Fibroblast of lung (primary cell): ENCODE results near the gene NDUFV1. TPM values are rescaled to one million over a fixed set of nuclear protein-coding genes. Genes with fewer than 3 reads are reported as not detected.
"Not testable (repeated sequence)": the region's sequence is repeated elsewhere in the genome, so short reads cannot be mapped to it uniquely, and the experiment has no call there.

Source experiments
- DNase-seq, 2 donors: peaks; one replicate each; pipeline versions ENCODE4 v3.0.0 to v3.0.0-alpha.2; 2010; ENCODE audit warnings: low read depth in 2 of 2
- H2AFZ ChIP-seq: 2 replicates; pipeline ENCODE4 v1.5.1; 2012; ENCODE audit warnings: low read length, control low read depth, inconsistent platforms
- H3K27ac ChIP-seq: 2 replicates; pipeline ENCODE4 v1.5.1; 2011; ENCODE audit warnings: low read length, control low read depth; ENCODE audit not compliant: insufficient read depth
- H3K27me3 ChIP-seq: 2 replicates; pipeline ENCODE4 v1.5.1; 2011; ENCODE audit warnings: mild to moderate bottlenecking, low read length; ENCODE audit not compliant: control insufficient read depth, insufficient read depth
- H3K36me3 ChIP-seq: 2 replicates; pipeline ENCODE4 v1.5.1; 2011; ENCODE audit warnings: low read length; ENCODE audit not compliant: control insufficient read depth, insufficient read depth
- H3K4me1 ChIP-seq: 2 replicates; pipeline ENCODE4 v1.5.1; 2011; ENCODE audit warnings: low read length; ENCODE audit not compliant: control insufficient read depth, insufficient read depth; ENCODE audit errors: extremely low read depth
- H3K4me2 ChIP-seq: 2 replicates; pipeline ENCODE4 v1.5.1; 2011; ENCODE audit warnings: low read length, control low read depth; ENCODE audit not compliant: insufficient read depth; ENCODE audit errors: extremely low read depth
- H3K4me3 ChIP-seq, 4 experiments: fragments of 200-600 bp in 1 of 4; sonication (generic) in 1 of 4; replicated peaks in 1 of 4; 2 replicates each; pipeline ENCODE4 v1.5.1; 2011 to 2016; ENCODE audit warnings: low read length in 4 of 4, low read depth in 3 of 4, mild to moderate bottlenecking in 3 of 4, control low read depth in 2 of 4, inconsistent platforms in 1 of 4, mixed read lengths in 1 of 4; ENCODE audit not compliant: insufficient read depth in 1 of 4; ENCODE audit errors: control extremely low read depth in 1 of 4
- H3K79me2 ChIP-seq: 2 replicates; pipeline ENCODE4 v1.5.1; 2012; ENCODE audit warnings: mild to moderate bottlenecking, low read length, inconsistent platforms; ENCODE audit not compliant: control insufficient read depth, insufficient read depth
- H3K9ac ChIP-seq: 2 replicates; pipeline ENCODE4 v1.5.1; 2011; ENCODE audit warnings: mild to moderate bottlenecking, low read length, control low read depth; ENCODE audit not compliant: insufficient read depth
- H3K9me3 ChIP-seq: 2 replicates; pipeline ENCODE4 v1.5.1; 2012; ENCODE audit warnings: low read depth, low read length; ENCODE audit not compliant: control insufficient read depth, insufficient read depth
- H4K20me1 ChIP-seq: 2 replicates; pipeline ENCODE4 v1.5.1; 2011; ENCODE audit warnings: low read length; ENCODE audit not compliant: control insufficient read depth, insufficient read depth; ENCODE audit errors: extremely low read depth
- polyA plus RNA-seq, 2 donors: library from polyadenylated mRNA; depleted of rRNA in 1 of 2; stranded (reverse) in 1 of 2; unstranded in 1 of 2; fragments of >200 nt; gene quantifications; 2 replicates each; pipeline ENCODE4 v1.2.1, GENCODE V29; 2011 to 2012; ENCODE audit warnings: missing spikeins in 1 of 2
- total RNA-seq: library from RNA; depleted of rRNA; stranded (reverse); fragments of >200 nt; gene quantifications from 2 replicates; pipeline ENCODE4 v1.2.1, GENCODE V29; 2014

Gene NDUFV1
- total and polyA plus RNA-seq, 2 donors (not counting 1 experiment from before 2014, with no cell fraction given): 64.9 to 171 TPM

GRCh38 chr11:67620621-67621020 is 13.9 kb downstream of the NDUFV1 start:
- H3K4me3 ChIP-seq, H3K79me2 ChIP-seq, H4K20me1 ChIP-seq, H3K27ac ChIP-seq, DNase-seq, H3K9ac ChIP-seq, H3K9me3 ChIP-seq, H3K4me1 ChIP-seq, H3K36me3 ChIP-seq, H3K4me2 ChIP-seq, H2AFZ ChIP-seq: not testable (repeated sequence)
- H3K27me3 ChIP-seq: peaks cover 14% of the 10 kb centered on the region

DNA sequence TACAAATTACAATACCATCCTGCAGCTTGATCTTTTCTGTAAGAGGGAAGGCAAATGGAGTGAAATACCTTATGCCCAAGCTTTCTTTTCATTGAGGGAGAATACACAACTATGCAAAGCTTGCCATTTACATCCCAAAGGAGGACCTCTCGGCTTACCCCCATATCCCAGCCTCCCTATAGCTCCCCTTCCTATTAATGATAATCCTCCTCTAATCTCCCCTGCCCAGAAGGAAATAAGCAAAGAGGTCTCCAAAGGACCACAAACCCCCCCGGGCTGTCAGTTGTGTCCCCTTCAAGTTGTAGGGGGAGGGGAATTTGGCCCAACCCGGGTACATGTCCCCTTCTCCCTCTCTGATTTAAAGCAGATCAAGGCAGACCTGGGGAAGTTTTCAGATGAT is 15.2 kb downstream of the NDUFV1 start:
- not testable (repeated sequence) for H3K27me3 ChIP-seq, H3K79me2 ChIP-seq, H3K9me3 ChIP-seq, H3K36me3 ChIP-seq, H4K20me1 ChIP-seq, H3K9ac ChIP-seq, H3K4me3 ChIP-seq, H3K4me1 ChIP-seq, H2AFZ ChIP-seq, H3K4me2 ChIP-seq, H3K27ac ChIP-seq, DNase-seq

GRCh38 chr11:67622905-67623304 is 16.2 kb downstream of the NDUFV1 start:
- H2AFZ ChIP-seq, H3K4me2 ChIP-seq, H3K79me2 ChIP-seq, H3K27me3 ChIP-seq, H3K4me1 ChIP-seq, H3K9me3 ChIP-seq, H3K4me3 ChIP-seq, H3K36me3 ChIP-seq, H3K27ac ChIP-seq, H4K20me1 ChIP-seq, DNase-seq, H3K9ac ChIP-seq: not testable (repeated sequence)

- not testable (repeated sequence) for H3K36me3 ChIP-seq, H3K79me2 ChIP-seq, H3K4me2 ChIP-seq, H3K27ac ChIP-seq, H3K4me3 ChIP-seq, DNase-seq, H3K9me3 ChIP-seq, H2AFZ ChIP-seq, H3K9ac ChIP-seq, H4K20me1 ChIP-seq, H3K4me1 ChIP-seq, H3K27me3 ChIP-seq
Measured at GRCh38 chr11:67623795-67624194, 17.1 kb downstream of the NDUFV1 start.

DNA sequence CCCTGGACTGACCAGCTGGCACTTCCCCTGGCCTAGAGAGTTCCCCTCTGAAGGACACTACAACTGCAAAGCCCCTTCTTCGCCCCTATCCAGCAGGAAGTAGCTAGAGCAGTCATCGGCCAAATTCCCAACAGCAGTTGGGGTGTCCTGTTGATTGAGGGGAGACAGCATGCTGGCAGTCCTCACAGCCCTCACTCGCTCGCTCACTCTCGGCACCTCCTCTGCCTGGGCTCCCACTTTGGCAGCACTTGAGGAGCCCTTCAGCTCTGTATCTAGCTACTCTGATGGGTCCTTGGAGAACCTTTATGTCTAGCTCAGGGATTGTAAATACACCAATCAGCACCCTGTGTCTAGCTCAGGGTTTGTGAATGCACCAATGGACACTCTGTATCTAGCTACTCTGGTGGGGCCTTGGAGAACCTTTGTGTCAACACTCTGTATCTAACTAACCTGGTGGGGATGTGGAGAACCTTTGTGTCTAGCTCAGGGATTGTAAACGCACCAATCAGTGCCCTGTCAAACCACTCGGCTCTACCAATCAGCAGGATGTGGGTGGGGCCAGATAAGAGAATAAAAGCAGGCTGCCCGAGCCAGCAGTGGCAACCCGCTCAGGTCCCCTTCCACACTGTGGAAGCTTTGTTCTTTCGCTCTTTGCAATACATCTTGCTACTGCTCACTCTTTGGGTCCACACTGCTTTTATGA is 19.5 kb downstream of the NDUFV1 start:
- H3K27ac ChIP-seq, H3K4me1 ChIP-seq, H3K36me3 ChIP-seq, DNase-seq, H4K20me1 ChIP-seq, H3K9ac ChIP-seq, H3K4me3 ChIP-seq, H3K27me3 ChIP-seq, H3K4me2 ChIP-seq, H3K9me3 ChIP-seq, H3K79me2 ChIP-seq, H2AFZ ChIP-seq: not testable (repeated sequence)
